DND-41 (cell line): ENCODE data around the gene UPF1.

Experiments used
- ATAC-seq: fragments of 200-7000 bp; cut with Tn5 transposase; 3 replicates; pipeline ENCODE4 v1.9.1; 2021; ENCODE audit warnings: low read depth; ENCODE audit not compliant: insufficient read depth
- DNase-seq: peaks from one replicate; pipeline ENCODE4 v3.0.0-alpha.2; 2020
- H2AFZ ChIP-seq: 2 replicates; pipeline ENCODE4 v1.6.0; 2012; ENCODE audit warnings: low read depth, low read length
- H3K27ac ChIP-seq: 2 replicates; pipeline ENCODE4 v1.5.1; 2012; ENCODE audit warnings: low read length, inconsistent platforms
- H3K27me3 ChIP-seq: fragments of 200-600 bp; sonication (generic); 2 replicates; pipeline ENCODE4 v1.6.0; 2012; ENCODE audit warnings: low read length, mild to moderate bottlenecking, inconsistent platforms; ENCODE audit not compliant: insufficient read depth, poor library complexity
- H3K36me3 ChIP-seq: 2 replicates; pipeline ENCODE4 v1.5.1; 2012; ENCODE audit warnings: low read length, inconsistent platforms; ENCODE audit not compliant: insufficient read depth
- H3K4me1 ChIP-seq: 2 replicates; pipeline ENCODE4 v1.5.1; 2012; ENCODE audit warnings: mild to moderate bottlenecking, low read length; ENCODE audit not compliant: insufficient read depth
- H3K4me2 ChIP-seq: 2 replicates; pipeline ENCODE4 v1.6.0; 2012; ENCODE audit warnings: mild to moderate bottlenecking, moderate library complexity, low read length, inconsistent platforms; ENCODE audit not compliant: insufficient read depth
- H3K4me3 ChIP-seq, 2 experiments: fragments of 200-600 bp in 1 of 2; shearing (Covaris generic) in 1 of 2; 2 replicates each; pipeline ENCODE4 v1.5.1; 2012 to 2016; ENCODE audit warnings: inconsistent platforms in 2 of 2, low read length in 2 of 2, mild to moderate bottlenecking in 2 of 2, low read depth in 1 of 2, moderate library complexity in 1 of 2
- H3K79me2 ChIP-seq: 2 replicates; pipeline ENCODE4 v1.6.0; 2012; ENCODE audit warnings: low read length, inconsistent platforms; ENCODE audit not compliant: insufficient read depth
- H3K9ac ChIP-seq: 2 replicates; pipeline ENCODE4 v1.6.0; 2012; ENCODE audit warnings: low read depth, mild to moderate bottlenecking, inconsistent platforms, low read length, moderate library complexity
- H3K9me3 ChIP-seq: 2 replicates; pipeline ENCODE4 v1.5.1; 2012; ENCODE audit warnings: low read length, moderate library complexity, mild to moderate bottlenecking, inconsistent platforms; ENCODE audit not compliant: insufficient read depth, severe bottlenecking
- H4K20me1 ChIP-seq: 2 replicates; pipeline ENCODE4 v1.6.0; 2012; ENCODE audit warnings: low read length; ENCODE audit not compliant: insufficient read depth
- CTCF ChIP-seq: IDR thresholded peaks from 2 replicates; pipeline ENCODE4 v1.5.1; 2012; ENCODE audit warnings: borderline replicate concordance, low read length, moderate library complexity, mild to moderate bottlenecking; ENCODE audit not compliant: poor library complexity, severe bottlenecking; ENCODE audit errors: extremely low read depth
- EZH2 ChIP-seq: IDR thresholded peaks from 3 replicates; pipeline ENCODE4 v1.6.1; 2012; ENCODE audit warnings: borderline replicate concordance, low read depth, mild to moderate bottlenecking, moderate library complexity, low read length, inconsistent platforms; ENCODE audit not compliant: severe bottlenecking

The UPF1 gene

GRCh38 chr19:18852648-18853047 is 20.9 kb downstream of the UPF1 start:
- Histone ChIP-seq H3K9ac (no peak overlapping the region), H3K4me3 (no peak overlapping the region), H4K20me1 (peaks cover 87% of the 10 kb centered on the region), H2AFZ (no peak overlapping the region), H3K36me3 (peaks cover 100% of the 10 kb centered on the region), H3K79me2 (peaks cover 56% of the 10 kb centered on the region), H3K27ac (no peak overlapping the region), H3K4me2 (no peak overlapping the region), H3K4me1 (no peaks in the 10 kb centered on the region), H3K27me3 (no peaks in the 10 kb centered on the region), H3K9me3 (no peaks in the 10 kb centered on the region)
- no peak for DNase-seq
- no peak for ATAC-seq
- no peak for TF ChIP-seq CTCF
- no peak for TF ChIP-seq EZH2

GRCh38 chr19:18853755-18854427 is 22.1 kb downstream of the UPF1 start:
- no peak for TF ChIP-seq EZH2
- peak; percentile 11 for TF ChIP-seq CTCF
- no peak overlapping the region for H3K4me3 ChIP-seq
- peaks cover 47% of the 10 kb centered on the region for H3K79me2 ChIP-seq
- DNase-seq (no peak), ATAC-seq (no peak)
- H2AFZ ChIP-seq, result no peak overlapping the region
- H3K9ac ChIP-seq, result no peak overlapping the region
- H3K27ac ChIP-seq, result no peak overlapping the region
- peaks cover 100% of the 10 kb centered on the region for H3K36me3 ChIP-seq
- H3K9me3 ChIP-seq, result no peaks in the 10 kb centered on the region
- H4K20me1 ChIP-seq, result peaks cover 86% of the 10 kb centered on the region
- H3K4me1 ChIP-seq, result no peaks in the 10 kb centered on the region
- no peak overlapping the region for H3K4me2 ChIP-seq
- H3K27me3 ChIP-seq, result no peaks in the 10 kb centered on the region

- Histone ChIP-seq H3K9ac (no peak overlapping the region), H3K4me1 (no peaks in the 10 kb centered on the region), H3K27ac (no peak overlapping the region), H3K4me2 (no peak overlapping the region), H2AFZ (no peak overlapping the region), H4K20me1 (peaks cover 84% of the 10 kb centered on the region), H3K9me3 (no peaks in the 10 kb centered on the region), H3K79me2 (peaks cover 36% of the 10 kb centered on the region), H3K4me3 (no peak overlapping the region), H3K27me3 (no peaks in the 10 kb centered on the region), H3K36me3 (peaks cover 100% of the 10 kb centered on the region)
- no peak for TF ChIP-seq EZH2
- TF ChIP-seq CTCF, result no peak
- ATAC-seq (no peak), DNase-seq (no peak)
Measured at GRCh38 chr19:18854982-18855381, 23.2 kb downstream of the UPF1 start.
